Panc1 (cell line): ENCODE results near the gene WDFY2.

Experiments used
- CTCF ChIP-seq: fragments of 450-650 bp; IDR thresholded peaks from 2 replicates; pipeline ENCODE4 v1.5.1; 2017; ENCODE audit warnings: mild to moderate bottlenecking
- POLR2AphosphoS5 ChIP-seq: IDR thresholded peaks from 2 replicates; pipeline ENCODE4 v1.6.1; 2012; ENCODE audit warnings: mild to moderate bottlenecking, low read depth, low read length, moderate library complexity
- SIN3A ChIP-seq: IDR thresholded peaks from 2 replicates; pipeline ENCODE4 v1.6.1; 2012; ENCODE audit warnings: low read depth, mild to moderate bottlenecking, low read length, moderate library complexity, borderline replicate concordance; ENCODE audit not compliant: insufficient read depth
- TCF7L2 ChIP-seq: IDR thresholded peaks from 2 replicates; pipeline ENCODE4 v1.6.1; 2011; ENCODE audit warnings: mild to moderate bottlenecking, low read depth, low read length, inconsistent platforms
- TF ChIP-seq, protein P1 (sequence below), 2 experiments: IDR thresholded peaks; 2 replicates each; pipeline ENCODE4 v1.6.1; 2011 to 2012; ENCODE audit warnings: low read depth in 2 of 2, control low read depth in 1 of 2, low read length in 1 of 2, mild to moderate bottlenecking in 1 of 2, moderate library complexity in 1 of 2; ENCODE audit not compliant: insufficient read depth in 1 of 2

DNA sequence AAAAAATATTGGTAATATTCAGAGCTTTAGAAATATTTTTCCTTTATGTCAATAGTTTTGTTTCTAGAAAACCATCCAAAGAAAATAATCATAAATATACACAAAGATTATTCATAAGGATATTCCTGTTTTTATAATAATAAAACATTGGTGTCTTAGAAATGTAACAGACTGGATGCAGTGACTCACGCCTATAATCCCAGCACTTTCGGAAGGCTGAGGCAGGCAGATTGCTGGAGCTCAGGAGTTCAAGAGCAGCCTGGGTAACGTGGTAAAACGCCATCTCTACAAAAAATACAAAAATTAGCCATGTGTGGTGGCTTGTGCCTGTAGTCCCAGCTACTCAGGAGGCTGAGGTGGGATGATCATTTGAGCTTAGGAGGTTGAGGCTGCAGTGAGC, 112.9 kb downstream of the WDFY2 start:
- TF ChIP-seq, protein P1, sequence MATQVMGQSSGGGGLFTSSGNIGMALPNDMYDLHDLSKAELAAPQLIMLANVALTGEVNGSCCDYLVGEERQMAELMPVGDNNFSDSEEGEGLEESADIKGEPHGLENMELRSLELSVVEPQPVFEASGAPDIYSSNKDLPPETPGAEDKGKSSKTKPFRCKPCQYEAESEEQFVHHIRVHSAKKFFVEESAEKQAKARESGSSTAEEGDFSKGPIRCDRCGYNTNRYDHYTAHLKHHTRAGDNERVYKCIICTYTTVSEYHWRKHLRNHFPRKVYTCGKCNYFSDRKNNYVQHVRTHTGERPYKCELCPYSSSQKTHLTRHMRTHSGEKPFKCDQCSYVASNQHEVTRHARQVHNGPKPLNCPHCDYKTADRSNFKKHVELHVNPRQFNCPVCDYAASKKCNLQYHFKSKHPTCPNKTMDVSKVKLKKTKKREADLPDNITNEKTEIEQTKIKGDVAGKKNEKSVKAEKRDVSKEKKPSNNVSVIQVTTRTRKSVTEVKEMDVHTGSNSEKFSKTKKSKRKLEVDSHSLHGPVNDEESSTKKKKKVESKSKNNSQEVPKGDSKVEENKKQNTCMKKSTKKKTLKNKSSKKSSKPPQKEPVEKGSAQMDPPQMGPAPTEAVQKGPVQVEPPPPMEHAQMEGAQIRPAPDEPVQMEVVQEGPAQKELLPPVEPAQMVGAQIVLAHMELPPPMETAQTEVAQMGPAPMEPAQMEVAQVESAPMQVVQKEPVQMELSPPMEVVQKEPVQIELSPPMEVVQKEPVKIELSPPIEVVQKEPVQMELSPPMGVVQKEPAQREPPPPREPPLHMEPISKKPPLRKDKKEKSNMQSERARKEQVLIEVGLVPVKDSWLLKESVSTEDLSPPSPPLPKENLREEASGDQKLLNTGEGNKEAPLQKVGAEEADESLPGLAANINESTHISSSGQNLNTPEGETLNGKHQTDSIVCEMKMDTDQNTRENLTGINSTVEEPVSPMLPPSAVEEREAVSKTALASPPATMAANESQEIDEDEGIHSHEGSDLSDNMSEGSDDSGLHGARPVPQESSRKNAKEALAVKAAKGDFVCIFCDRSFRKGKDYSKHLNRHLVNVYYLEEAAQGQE (IDR thresholded peaks at IDR 0.05; ENCODE audit: insufficient read depth in 1 of 2, low read depth in 2 of 2, low read length in 1 of 2), result no peak
- TF ChIP-seq CTCF, result no peak
- no peak for TF ChIP-seq POLR2AphosphoS5
- TF ChIP-seq SIN3A, result no peak
- TF ChIP-seq TCF7L2, result no peak
